Measurements from ENCODE around the gene MLIP.

Gene MLIP

DNA sequence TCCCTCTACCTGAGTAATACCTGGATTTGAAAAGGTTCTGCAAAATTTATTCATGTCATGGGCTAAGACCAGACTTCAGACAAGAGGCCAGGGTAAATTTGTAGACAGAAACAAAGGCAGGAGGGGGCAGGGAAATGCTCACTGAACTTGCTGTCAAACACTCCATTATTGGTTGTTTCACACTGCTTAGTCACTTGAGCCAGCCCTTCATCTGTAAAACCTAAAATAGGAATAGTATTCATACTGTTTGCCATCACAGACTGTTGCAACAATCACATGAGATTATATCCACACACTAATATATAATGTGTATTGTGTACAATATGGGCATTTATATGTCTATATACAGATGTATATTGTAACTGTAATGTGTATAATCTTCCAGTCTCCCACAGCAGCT lies 190.5 kb downstream of the MLIP start:
- DNase-seq, result no peak
- in situ Hi-C loops (cut with MboI; ENCODE audit: low pct_unique_long_range_greater_than_20kb, low sequenced_read_pairs), result no loop called here

DNA sequence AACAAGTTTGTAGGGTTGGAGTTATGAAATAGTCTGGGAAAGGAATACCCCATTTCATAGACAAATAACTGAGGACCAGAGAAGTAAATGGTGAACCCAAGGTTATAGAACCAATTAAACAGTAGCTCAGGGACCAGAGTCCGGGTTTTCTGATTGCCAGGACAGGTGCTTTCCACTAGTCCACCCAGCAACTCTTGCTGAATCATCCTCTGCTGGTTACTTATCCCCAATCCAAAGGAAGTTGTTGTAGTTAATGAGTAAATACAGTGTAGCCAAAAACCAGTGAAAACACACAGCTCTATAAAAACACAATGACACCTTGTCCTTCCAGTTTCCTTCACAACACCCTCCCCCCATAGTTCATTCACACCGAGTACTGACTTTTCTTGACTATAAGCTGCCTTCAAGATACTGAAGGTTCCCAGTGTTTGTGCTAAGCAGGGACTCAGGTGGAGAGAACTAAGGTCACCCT lies 196.2 kb downstream of the MLIP start:
- DNase-seq, result no peak
- in situ Hi-C loops (cut with MboI; ENCODE audit: low pct_unique_long_range_greater_than_20kb, low sequenced_read_pairs), result no loop called here

DNA sequence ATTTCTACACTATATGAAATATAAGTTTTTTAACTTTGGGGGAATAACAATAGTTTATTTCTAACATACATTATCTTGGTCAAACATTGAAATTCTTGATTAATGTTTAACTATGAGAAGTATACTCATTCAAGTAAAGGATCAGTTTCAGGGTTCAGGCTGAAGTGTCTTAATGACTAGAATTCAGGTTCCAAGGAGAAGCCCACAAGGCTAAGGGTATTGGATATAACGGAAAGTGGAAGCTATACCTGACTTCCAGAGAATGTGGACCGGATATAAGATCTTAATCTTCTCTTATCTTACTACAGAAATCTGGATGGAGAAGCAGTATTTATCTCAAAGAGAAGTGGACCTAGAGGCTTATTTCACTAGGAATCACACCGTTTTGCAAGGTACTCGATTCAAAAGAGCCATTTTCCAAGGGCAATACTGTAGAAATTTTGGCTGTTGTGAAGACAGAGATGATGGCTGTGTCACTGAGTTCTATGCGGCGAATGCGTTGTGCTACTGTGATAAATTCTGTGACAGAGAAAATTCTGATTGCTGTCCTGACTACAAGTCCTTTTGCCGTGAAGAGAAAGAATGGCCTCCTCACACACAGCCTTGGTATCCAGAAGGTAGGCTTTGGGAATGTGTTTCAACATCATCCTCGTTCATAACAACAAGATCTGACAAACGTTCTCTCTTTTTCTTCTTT lies 197.2 kb downstream of the MLIP start, which contains the start of gene TINAG:
TINAG (plus strand) TSS at position 153 of the 697 bp plus-strand sequence; CDS start at position 263, 110 bp downstream.
- DNase-seq, result no peak
- in situ Hi-C loops (cut with MboI; ENCODE audit: low pct_unique_long_range_greater_than_20kb, low sequenced_read_pairs), result no loop called here

DNA sequence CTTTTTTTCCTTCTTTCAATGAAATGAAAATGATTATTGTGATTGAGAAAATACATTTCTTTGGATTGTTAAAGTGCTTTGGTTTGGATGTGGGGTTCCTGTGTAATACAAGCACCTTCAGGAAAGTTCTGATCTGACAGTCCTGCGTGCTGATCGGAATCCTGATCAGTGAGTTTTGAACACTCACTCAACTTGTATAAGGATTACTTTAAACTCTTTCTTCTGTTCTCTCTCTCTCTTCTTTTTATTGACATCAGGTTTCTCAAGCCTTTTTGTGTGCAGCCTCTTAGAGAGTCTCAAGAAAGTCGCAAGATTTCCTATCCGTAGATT lies 197.7 kb downstream of the MLIP start:
- in situ Hi-C loops (cut with MboI; ENCODE audit: low pct_unique_long_range_greater_than_20kb, low sequenced_read_pairs), result no loop called here
- no peak for DNase-seq

DNA sequence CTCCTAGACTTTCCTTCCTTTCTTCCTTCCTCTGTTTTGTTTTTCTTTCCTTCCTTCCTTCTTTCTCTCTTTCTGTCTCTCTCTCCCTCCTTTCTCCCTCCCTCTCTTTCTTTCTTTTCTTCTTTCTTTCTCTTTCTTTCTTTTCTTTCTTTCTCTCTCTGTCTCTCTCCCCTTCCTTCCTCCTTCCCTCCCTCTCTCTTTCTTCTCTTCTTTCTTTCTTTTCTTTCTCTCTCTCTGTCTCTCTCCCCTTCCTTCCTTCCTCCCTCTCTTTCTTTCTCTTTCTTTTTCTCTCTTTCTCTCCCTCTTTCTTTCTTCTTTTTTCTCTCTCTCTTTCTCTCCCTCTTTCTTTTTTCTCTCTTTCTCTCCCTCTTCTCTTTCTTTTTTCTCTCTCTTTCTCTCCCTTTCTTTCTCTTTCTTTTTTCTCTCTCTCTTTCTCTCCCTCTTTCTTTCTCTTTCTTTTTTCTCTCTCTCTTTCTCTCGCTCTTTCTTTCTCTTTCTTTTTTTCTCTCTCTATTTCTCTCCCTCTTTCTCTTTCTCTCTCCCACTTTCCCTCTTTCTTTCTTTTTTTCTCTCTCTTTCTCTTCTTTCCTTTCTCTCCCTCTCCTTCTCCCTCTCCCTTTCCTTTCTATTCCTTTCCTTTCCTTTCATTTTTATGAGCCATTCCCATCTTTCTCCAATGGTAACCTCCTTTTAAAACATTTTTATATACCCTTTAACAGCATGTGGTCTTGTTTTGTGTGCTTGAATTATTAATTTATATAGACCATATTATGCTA lies 199.3 kb downstream of the MLIP start:
- no peak for DNase-seq
- in situ Hi-C loops (cut with MboI; ENCODE audit: low pct_unique_long_range_greater_than_20kb, low sequenced_read_pairs), result no loop called here

DNA sequence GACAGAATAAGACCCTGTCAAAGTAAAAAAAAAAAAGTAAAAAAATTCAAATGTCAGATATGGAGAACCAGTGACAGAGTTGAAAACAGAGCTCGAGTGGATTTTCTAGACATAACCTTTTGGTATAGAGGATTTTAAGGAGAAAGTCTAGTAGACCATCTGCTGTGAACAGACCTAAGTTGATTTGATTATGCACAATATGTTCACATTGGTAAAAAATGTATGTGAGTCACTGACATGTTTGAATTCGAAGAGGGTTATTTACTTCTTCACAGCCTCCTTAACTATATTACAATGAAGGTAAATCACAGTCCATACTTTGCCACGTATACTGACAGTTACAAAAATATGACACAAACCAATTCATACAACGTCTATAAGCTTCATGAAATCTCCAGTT lies 204.4 kb downstream of the MLIP start:
- no peak for DNase-seq
- in situ Hi-C loops (cut with MboI; ENCODE audit: low pct_unique_long_range_greater_than_20kb, low sequenced_read_pairs), result no loop called here

All from KBM-7 (cell line).